Colonic mucosa (tissue), 4 donors: ENCODE results near the gene DMBX1. TPM values are rescaled to one million over a fixed set of nuclear protein-coding genes. Genes with fewer than 3 reads are reported as not detected.

ENCODE experiments used
- DNase-seq: peaks from one replicate; pipeline ENCODE4 v3.0.0-alpha.2; 2020
- H3K27ac ChIP-seq: fragments of 200-600 bp; one replicate; pipeline ENCODE4 v1.8.0; 2021
- H3K27me3 ChIP-seq: fragments of 200-600 bp; one replicate; pipeline ENCODE4 v1.8.0; 2021
- H3K36me3 ChIP-seq: fragments of 200-600 bp; one replicate; pipeline ENCODE4 v1.8.0; 2021
- H3K4me1 ChIP-seq: fragments of 200-600 bp; one replicate; pipeline ENCODE4 v1.8.0; 2021; ENCODE audit warnings: mild to moderate bottlenecking
- H3K4me3 ChIP-seq: fragments of 200-600 bp; one replicate; pipeline ENCODE4 v1.8.0; 2021
- H3K9ac ChIP-seq, 2 donors: one replicate each; pipeline ENCODE4 v1.7.0; 2013; ENCODE audit warnings: control low read depth in 2 of 2, low read depth in 2 of 2, low read length in 2 of 2
- H3K9me3 ChIP-seq: fragments of 200-600 bp; one replicate; pipeline ENCODE4 v1.8.0; 2021
- intact Hi-C: fragments of 100-400 bp; cut with DNase I; formaldehyde crosslinking; loops from one replicate; pipeline ENCODE4 v1.14.1; 2022
- total RNA-seq, 2 donors: library from RNA; stranded (reverse); fragmentation: NEBNext Ultra II Directional in 1 of 2; extraction: Animal tissue kit (Norgen Biotek cat#: 25700) in 1 of 2; gene quantifications; one replicate each; pipeline ENCODE4 v1.2.1, GENCODE V29; 2021
- TF ChIP-seq, protein P1 (sequence below): fragments of 200-600 bp; IDR thresholded peaks from one replicate; pipeline ENCODE4 v1.8.0; 2022; ENCODE audit warnings: antibody characterized with exemption, mild to moderate bottlenecking
- donor health status: healthy.
- donor health status: DM: no; HTN: no; CAD: no.
- donor health status: DM: no; HTN: no; CAD: no.

The DMBX1 gene
- total RNA-seq, 2 donors from 2014 or later, result not detected

DNA sequence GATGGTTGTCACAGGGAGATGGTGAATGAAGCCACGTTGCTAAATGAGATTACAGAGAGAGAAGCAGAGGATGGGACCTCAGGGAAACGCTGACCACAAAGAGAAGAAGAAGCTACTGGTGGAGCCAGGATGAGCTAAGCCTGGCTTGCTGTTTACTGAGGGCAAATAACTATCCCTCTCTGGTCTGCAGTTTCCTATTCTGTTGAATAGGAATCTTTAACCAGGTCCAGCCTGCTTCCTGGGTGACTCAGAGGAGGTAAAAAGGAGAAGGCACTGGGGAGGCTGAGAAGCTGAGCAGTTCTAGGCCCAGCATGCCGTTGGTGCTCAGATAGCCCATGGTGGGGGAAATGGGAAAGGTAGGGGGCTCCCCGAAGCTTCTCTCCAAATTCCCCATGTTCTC, 29.6 kb downstream of the DMBX1 start:
- no peaks in the 10 kb centered on the region for H3K4me1 ChIP-seq
- no peaks in the 10 kb centered on the region for H3K27me3 ChIP-seq
- TF ChIP-seq, protein P1, sequence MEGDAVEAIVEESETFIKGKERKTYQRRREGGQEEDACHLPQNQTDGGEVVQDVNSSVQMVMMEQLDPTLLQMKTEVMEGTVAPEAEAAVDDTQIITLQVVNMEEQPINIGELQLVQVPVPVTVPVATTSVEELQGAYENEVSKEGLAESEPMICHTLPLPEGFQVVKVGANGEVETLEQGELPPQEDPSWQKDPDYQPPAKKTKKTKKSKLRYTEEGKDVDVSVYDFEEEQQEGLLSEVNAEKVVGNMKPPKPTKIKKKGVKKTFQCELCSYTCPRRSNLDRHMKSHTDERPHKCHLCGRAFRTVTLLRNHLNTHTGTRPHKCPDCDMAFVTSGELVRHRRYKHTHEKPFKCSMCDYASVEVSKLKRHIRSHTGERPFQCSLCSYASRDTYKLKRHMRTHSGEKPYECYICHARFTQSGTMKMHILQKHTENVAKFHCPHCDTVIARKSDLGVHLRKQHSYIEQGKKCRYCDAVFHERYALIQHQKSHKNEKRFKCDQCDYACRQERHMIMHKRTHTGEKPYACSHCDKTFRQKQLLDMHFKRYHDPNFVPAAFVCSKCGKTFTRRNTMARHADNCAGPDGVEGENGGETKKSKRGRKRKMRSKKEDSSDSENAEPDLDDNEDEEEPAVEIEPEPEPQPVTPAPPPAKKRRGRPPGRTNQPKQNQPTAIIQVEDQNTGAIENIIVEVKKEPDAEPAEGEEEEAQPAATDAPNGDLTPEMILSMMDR, result no peak
- no peak overlapping the region for H3K9ac ChIP-seq
- no peak overlapping the region for H3K27ac ChIP-seq
- H3K4me3 ChIP-seq, result no peak overlapping the region
- H3K9me3 ChIP-seq, result no peaks in the 10 kb centered on the region
- intact Hi-C loops, result no loop called here
- DNase-seq, result no peak
- H3K36me3 ChIP-seq, result no peaks in the 10 kb centered on the region

- no peak for DNase-seq
- Histone ChIP-seq H3K27ac (no peak overlapping the region), H3K9ac (no peak overlapping the region), H3K36me3 (no peaks in the 10 kb centered on the region), H3K27me3 (no peaks in the 10 kb centered on the region), H3K4me3 (no peak overlapping the region), H3K9me3 (no peaks in the 10 kb centered on the region), H3K4me1 (no peaks in the 10 kb centered on the region)
- intact Hi-C loops, result no loop called here
- TF ChIP-seq, protein P1, result no peak
Observed at GRCh38 chr1:46520063-46520911, 30.7 kb downstream of the DMBX1 start.

- Histone ChIP-seq H3K27me3 (no peaks in the 10 kb centered on the region), H3K4me1 (no peaks in the 10 kb centered on the region), H3K27ac (no peak overlapping the region), H3K9ac (no peak overlapping the region), H3K36me3 (no peaks in the 10 kb centered on the region), H3K9me3 (no peaks in the 10 kb centered on the region), H3K4me3 (no peak overlapping the region)
- intact Hi-C loops, result no loop called here
- TF ChIP-seq, protein P1, result no peak
- no peak for DNase-seq
Observed at GRCh38 chr1:46521414-46521813, 31.8 kb downstream of the DMBX1 start.

GRCh38 chr1:46522184-46522968, 32.7 kb downstream of the DMBX1 start:
- no peaks in the 10 kb centered on the region for H3K4me1 ChIP-seq
- no peak overlapping the region for H3K27ac ChIP-seq
- H3K36me3 ChIP-seq, result no peaks in the 10 kb centered on the region
- DNase-seq, result peak; percentile 32
- H3K4me3 ChIP-seq, result no peak overlapping the region
- intact Hi-C loops, result no loop called here
- TF ChIP-seq, protein P1, result no peak
- no peak overlapping the region for H3K9ac ChIP-seq
- no peaks in the 10 kb centered on the region for H3K9me3 ChIP-seq
- H3K27me3 ChIP-seq, result no peaks in the 10 kb centered on the region

DNA sequence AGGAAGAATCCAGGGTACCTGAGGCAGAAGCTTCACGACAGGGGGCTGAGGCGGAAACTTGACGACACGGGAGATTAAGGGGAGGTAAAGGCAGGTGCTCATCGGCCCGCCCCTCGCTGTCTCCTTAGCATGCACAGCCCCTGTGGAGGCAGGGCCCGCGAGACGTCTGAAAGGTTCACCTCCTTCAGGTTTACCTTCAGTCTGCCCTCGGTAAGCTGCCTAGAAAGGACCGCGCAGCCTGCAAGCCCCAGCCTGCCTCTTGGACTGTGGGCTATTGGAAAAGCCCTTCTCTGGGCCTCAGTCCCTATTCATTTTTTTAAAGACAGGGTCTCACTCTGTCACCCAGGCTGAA, 33.3 kb downstream of the DMBX1 start:
- intact Hi-C loops, result no loop called here
- no peaks in the 10 kb centered on the region for H3K4me1 ChIP-seq
- no peaks in the 10 kb centered on the region for H3K36me3 ChIP-seq
- H3K4me3 ChIP-seq, result no peak overlapping the region
- TF ChIP-seq, protein P1, result no peak
- H3K9me3 ChIP-seq, result no peaks in the 10 kb centered on the region
- no peak overlapping the region for H3K9ac ChIP-seq
- no peaks in the 10 kb centered on the region for H3K27me3 ChIP-seq
- DNase-seq, result no peak
- no peak overlapping the region for H3K27ac ChIP-seq
